H9 (cell line): ENCODE measurements around the gene PPP1R7. TPM values are rescaled to one million over a fixed set of nuclear protein-coding genes. Genes with fewer than 3 reads are reported as not detected.

Experiments used
- DNase-seq: peaks from one replicate; pipeline ENCODE4 v3.0.0-alpha.2; 2017
- H2AFZ ChIP-seq: one replicate; pipeline ENCODE4 v1.6.1; 2013; ENCODE audit warnings: mild to moderate bottlenecking, low read length, control low read depth, moderate library complexity
- H2AK5ac ChIP-seq: 2 replicates; pipeline ENCODE4 v1.6.1; 2013; ENCODE audit warnings: low read length, control low read depth, mixed read lengths; ENCODE audit not compliant: insufficient read length
- H2BK120ac ChIP-seq: one replicate; pipeline ENCODE4 v1.6.1; 2013; ENCODE audit warnings: low read depth, mild to moderate bottlenecking, low read length, control low read depth, inconsistent platforms; ENCODE audit not compliant: poor library complexity, severe bottlenecking
- H2BK12ac ChIP-seq: 2 replicates; pipeline ENCODE4 v1.6.1; 2013; ENCODE audit warnings: low read length, control low read depth, mixed read lengths, low read depth; ENCODE audit not compliant: insufficient read length
- H2BK15ac ChIP-seq: 2 replicates; pipeline ENCODE4 v1.6.1; 2013; ENCODE audit warnings: low read depth, low read length, control low read depth
- H2BK20ac ChIP-seq: one replicate; pipeline ENCODE4 v1.6.1; 2013; ENCODE audit warnings: low read depth, mild to moderate bottlenecking, low read length, control low read depth, inconsistent platforms; ENCODE audit not compliant: poor library complexity, severe bottlenecking
- H2BK5ac ChIP-seq: 2 replicates; pipeline ENCODE4 v1.6.1; 2013; ENCODE audit warnings: low read length, control low read depth, mixed read lengths; ENCODE audit not compliant: insufficient read length
- H3K14ac ChIP-seq: 2 replicates; pipeline ENCODE4 v1.6.1; 2013; ENCODE audit warnings: low read length, control low read depth; ENCODE audit not compliant: insufficient read depth
- H3K18ac ChIP-seq: 2 replicates; pipeline ENCODE4 v1.6.1; 2013; ENCODE audit warnings: low read depth, mild to moderate bottlenecking, mixed read lengths, low read length, control low read depth; ENCODE audit not compliant: insufficient read length
- H3K23ac ChIP-seq: 2 replicates; pipeline ENCODE4 v1.6.1; 2013; ENCODE audit warnings: low read length, control low read depth, mixed read lengths, low read depth; ENCODE audit not compliant: insufficient read length
- H3K23me2 ChIP-seq: 2 replicates; pipeline ENCODE4 v1.6.1; 2013; ENCODE audit warnings: low read depth, mild to moderate bottlenecking, mixed read lengths, low read length, control low read depth; ENCODE audit not compliant: insufficient read length, poor library complexity, severe bottlenecking
- H3K27ac ChIP-seq: 2 replicates; pipeline ENCODE4 v1.5.1; 2013; ENCODE audit warnings: low read length, control low read depth, mixed read lengths, low read depth; ENCODE audit not compliant: insufficient read length
- H3K27me3 ChIP-seq: 2 replicates; pipeline ENCODE4 v1.6.1; 2013; ENCODE audit warnings: low read length, control low read depth, inconsistent platforms; ENCODE audit not compliant: insufficient read depth
- H3K4ac ChIP-seq: 2 replicates; pipeline ENCODE4 v1.6.1; 2013; ENCODE audit warnings: low read depth, mild to moderate bottlenecking, control low read depth, inconsistent platforms, low read length, moderate library complexity
- H3K4me1 ChIP-seq: 2 replicates; pipeline ENCODE4 v1.6.1; 2013; ENCODE audit warnings: low read length, control low read depth, inconsistent platforms; ENCODE audit not compliant: insufficient read depth
- H3K4me2 ChIP-seq: 2 replicates; pipeline ENCODE4 v1.6.1; 2013; ENCODE audit warnings: low read length, control low read depth, mixed read lengths; ENCODE audit not compliant: insufficient read length, insufficient read depth
- H3K56ac ChIP-seq: 2 replicates; pipeline ENCODE4 v1.6.1; 2013; ENCODE audit warnings: low read depth, mild to moderate bottlenecking, mixed read lengths, low read length, control low read depth; ENCODE audit not compliant: insufficient read length
- H3K79me1 ChIP-seq: 2 replicates; pipeline ENCODE4 v1.6.1; 2013; ENCODE audit warnings: low read depth, mild to moderate bottlenecking, moderate library complexity, low read length, control low read depth, inconsistent platforms; ENCODE audit not compliant: insufficient read depth, poor library complexity, severe bottlenecking
- H3K79me2 ChIP-seq: 2 replicates; pipeline ENCODE4 v1.6.1; 2013; ENCODE audit warnings: low read length, control low read depth, inconsistent platforms; ENCODE audit not compliant: insufficient read depth
- H3K9ac ChIP-seq: 2 replicates; pipeline ENCODE4 v1.6.1; 2013; ENCODE audit warnings: low read length, control low read depth, mixed read lengths; ENCODE audit not compliant: insufficient read length; ENCODE audit errors: extremely low read depth
- H3K9me3 ChIP-seq: one replicate; pipeline ENCODE4 v1.6.1; 2013; ENCODE audit warnings: low read depth, low read length, inconsistent platforms; ENCODE audit not compliant: control insufficient read depth
- H3T11ph ChIP-seq: one replicate; pipeline ENCODE4 v1.6.1; 2013; ENCODE audit warnings: mild to moderate bottlenecking, low read length, control low read depth, inconsistent platforms
- H4K20me1 ChIP-seq: one replicate; pipeline ENCODE4 v1.6.1; 2013; ENCODE audit not compliant: control insufficient read depth, insufficient read length, insufficient read depth
- H4K5ac ChIP-seq: 2 replicates; pipeline ENCODE4 v1.6.1; 2013; ENCODE audit warnings: low read depth, mild to moderate bottlenecking, mixed read lengths, low read length, control low read depth; ENCODE audit not compliant: insufficient read length
- H4K8ac ChIP-seq: replicated peaks from 2 replicates; pipeline ENCODE4 v1.6.1; 2013; ENCODE audit warnings: low read length, control low read depth, mixed read lengths, low read depth; ENCODE audit not compliant: insufficient read length
- H4K91ac ChIP-seq: 2 replicates; pipeline ENCODE4 v1.6.1; 2013; ENCODE audit warnings: low read depth, mild to moderate bottlenecking, moderate library complexity, mixed read lengths, low read length, control low read depth; ENCODE audit not compliant: insufficient read length
- H3K27ac Mint-ChIP-seq, 3 experiments: 2 replicates in 2 of 3; 3 replicates in 1 of 3; pipeline ENCODE4 v1.8.0; 2020 to 2021; ENCODE audit warnings: mixed read lengths in 3 of 3, mild to moderate bottlenecking in 1 of 3, moderate library complexity in 1 of 3
- H3K27me3 Mint-ChIP-seq: 2 replicates; pipeline ENCODE4 v1.8.0; 2021; ENCODE audit warnings: low read depth, mild to moderate bottlenecking, moderate library complexity, mixed read lengths
- H3K36me3 Mint-ChIP-seq, 3 experiments: 2 replicates in 2 of 3; 3 replicates in 1 of 3; pipeline ENCODE4 v1.8.0; 2020 to 2021; ENCODE audit warnings: low read depth in 3 of 3, mixed read lengths in 3 of 3; ENCODE audit not compliant: insufficient read depth in 1 of 3
- H3K4me1 Mint-ChIP-seq, 2 experiments: 2 replicates each; pipeline ENCODE4 v1.8.0; 2020; ENCODE audit warnings: mixed read lengths in 2 of 2
- H3K4me3 Mint-ChIP-seq, 2 experiments: 2 replicates in 1 of 2; 3 replicates in 1 of 2; pipeline ENCODE4 v1.8.0; 2020 to 2021; ENCODE audit warnings: mild to moderate bottlenecking in 2 of 2, mixed read lengths in 2 of 2, moderate library complexity in 1 of 2
- H3K9me3 Mint-ChIP-seq, 2 experiments: 2 replicates in 1 of 2; 3 replicates in 1 of 2; pipeline ENCODE4 v1.8.0; 2020; ENCODE audit warnings: mild to moderate bottlenecking in 2 of 2, mixed read lengths in 2 of 2, moderate library complexity in 1 of 2
- CTCF ChIP-seq: fragments of 200-600 bp; sonication (generic); conservative IDR thresholded peaks from 3 replicates; pipeline ENCODE4 v1.8.0; 2021; ENCODE audit warnings: antibody characterized with exemption, mild to moderate bottlenecking
- WGBS: extraction: QIAGEN DNeasy Blood & Tissue Kit; methylation state at CpG from one replicate; pipeline ENCODE4 v1.1.7; 2013; ENCODE audit warnings: missing lambda C conversion rate, low lambda C conversion rate, mixed read lengths; ENCODE audit not compliant: insufficient read length; ENCODE audit errors: extremely low coverage; 5-methylcytosine and 5-hydroxymethylcytosine counted together
- total RNA-seq: library from RNA; stranded (reverse); gene quantifications from 2 replicates; pipeline ENCODE4 v1.2.1, GENCODE V29; 2021

PPP1R7 gene
- total RNA-seq, 1 experiment from 2014 or later = 60.2 TPM

GRCh38 chr2:241223211-241224017 is 73.1 kb downstream of the PPP1R7 start:
- Histone ChIP-seq H3K23ac (no peak overlapping the region), H3K9ac (no peak overlapping the region), H2BK120ac (no peak overlapping the region), H2BK12ac (no peak overlapping the region), H3K79me2 (no peaks in the 10 kb centered on the region; the same call in 1 of the 2 replicates), H4K91ac (no peak overlapping the region), H4K20me1 (peaks cover 2% of the 10 kb centered on the region), H3K4me1 (no peaks in the 10 kb centered on the region), H3K14ac (no peak overlapping the region), H3K4me2 (no peak overlapping the region), H3K79me1 (no peaks in the 10 kb centered on the region), H3K9me3 (no peaks in the 10 kb centered on the region), H2BK20ac (no peak overlapping the region), H4K5ac (no peak overlapping the region), H2AK5ac (no peak overlapping the region), H2BK15ac (no peak overlapping the region), H2AFZ (no peak overlapping the region), H3K56ac (no peak overlapping the region), H4K8ac (no peak overlapping the region), H3K4ac (no peak overlapping the region), H3K18ac (no peak overlapping the region), H3K27ac (no peak overlapping the region), H3T11ph (no peak overlapping the region), H2BK5ac (no peak overlapping the region), H3K27me3 (no peaks in the 10 kb centered on the region), H3K23me2 (peaks cover 3% of the 10 kb centered on the region)
- Mint-ChIP-seq H3K4me3 (no peak overlapping the region), H3K27me3 (peaks cover 1% of the 10 kb centered on the region; the same call in 1 of the 2 replicates), H3K36me3 (peaks cover 7 to 33% (median 27%) of the 10 kb centered on the region in 3 experiments; a peak in 6 of 7 replicates), H3K27ac (no peak overlapping the region), H3K9me3 (peaks cover 0 to 2% of the 10 kb centered on the region in 2 experiments; a peak in 2 of 5 replicates), H3K4me1 (peaks cover 12 to 30% of the 10 kb centered on the region in 2 experiments)
- no peak for TF ChIP-seq CTCF
- WGBS = no CpG with 5 or more reads among the region's 23 CpGs
- no peak for DNase-seq
